SH-SY5Y (cell line): ENCODE measurements around the gene LRBA.

Experiments used
- GATA2 ChIP-seq: IDR thresholded peaks from 2 replicates; pipeline ENCODE4 v1.6.1; 2011; ENCODE audit warnings: mild to moderate bottlenecking, low read depth, low read length
- GATA3 ChIP-seq: IDR thresholded peaks from 2 replicates; pipeline ENCODE4 v1.6.1; 2011; ENCODE audit warnings: low read depth, mild to moderate bottlenecking, low read length, moderate library complexity

Gene LRBA

GRCh38 chr4:150482581-150482980, 532.5 kb downstream of the LRBA start:
- no peak for TF ChIP-seq GATA3
- no peak for TF ChIP-seq GATA2

DNA sequence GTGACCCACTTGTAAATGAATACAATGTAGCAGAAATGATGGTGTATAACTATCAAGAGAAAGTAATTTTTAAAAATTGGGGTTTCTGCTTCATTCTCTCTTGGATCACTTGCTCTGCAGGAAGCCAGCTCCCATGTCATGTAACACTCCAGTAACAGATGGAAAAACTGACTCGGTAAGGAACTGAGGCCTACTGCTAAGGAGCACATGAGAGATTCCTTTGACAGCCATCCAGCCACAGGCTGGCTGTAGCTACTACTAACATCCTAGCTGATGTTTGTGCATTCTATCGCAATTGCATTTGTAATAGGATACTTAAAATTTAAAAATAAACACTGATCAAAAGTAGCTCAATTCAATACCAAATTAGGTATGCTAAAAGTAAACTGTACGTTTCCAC, 535.4 kb downstream of the LRBA start:
- TF ChIP-seq GATA2, result no peak
- TF ChIP-seq GATA3, result no peak

- TF ChIP-seq GATA3 (no peak), GATA2 (no peak)
Observed at GRCh38 chr4:150477869-150478268, 537.2 kb downstream of the LRBA start.

DNA sequence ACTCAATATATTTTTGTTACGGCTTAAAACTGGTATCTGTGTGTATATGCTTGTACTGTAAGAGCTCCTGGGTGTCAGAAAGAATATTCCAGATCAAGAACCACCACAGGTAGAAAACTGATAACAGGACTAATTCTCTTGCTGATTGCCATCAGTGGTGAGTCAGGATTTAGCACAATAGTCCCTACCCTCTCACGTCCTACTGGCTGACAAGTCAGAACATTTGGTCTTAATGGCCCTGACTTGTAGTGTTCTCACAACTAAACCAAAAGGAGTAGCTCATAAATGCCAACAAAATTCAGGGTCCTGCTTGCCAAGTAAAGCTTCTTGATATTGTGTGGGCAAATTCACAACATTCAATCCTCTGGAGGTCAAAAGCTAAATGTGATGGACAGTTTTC, 538.3 kb downstream of the LRBA start:
- TF ChIP-seq GATA3, result no peak
- no peak for TF ChIP-seq GATA2

DNA sequence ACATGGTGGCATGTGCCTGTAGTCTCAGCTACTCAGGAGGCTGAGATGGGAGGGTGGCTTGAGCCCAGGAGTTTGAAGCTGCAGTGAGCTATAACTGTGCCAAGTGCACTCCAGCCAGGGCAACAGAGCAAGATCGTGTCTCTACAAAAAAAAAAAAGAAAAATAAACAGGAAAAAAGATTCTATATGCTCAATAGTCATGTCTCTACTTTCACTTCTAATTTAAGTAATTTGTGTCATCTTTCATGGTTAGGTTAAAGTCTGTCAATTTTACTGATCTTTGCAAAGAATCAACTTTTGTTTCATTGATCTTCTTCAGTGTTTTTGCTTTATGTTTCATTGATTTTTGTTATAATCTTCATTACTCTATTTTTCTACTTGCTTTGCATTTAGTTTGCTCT, 539.3 kb downstream of the LRBA start:
- TF ChIP-seq GATA2 (no peak), GATA3 (no peak)

DNA sequence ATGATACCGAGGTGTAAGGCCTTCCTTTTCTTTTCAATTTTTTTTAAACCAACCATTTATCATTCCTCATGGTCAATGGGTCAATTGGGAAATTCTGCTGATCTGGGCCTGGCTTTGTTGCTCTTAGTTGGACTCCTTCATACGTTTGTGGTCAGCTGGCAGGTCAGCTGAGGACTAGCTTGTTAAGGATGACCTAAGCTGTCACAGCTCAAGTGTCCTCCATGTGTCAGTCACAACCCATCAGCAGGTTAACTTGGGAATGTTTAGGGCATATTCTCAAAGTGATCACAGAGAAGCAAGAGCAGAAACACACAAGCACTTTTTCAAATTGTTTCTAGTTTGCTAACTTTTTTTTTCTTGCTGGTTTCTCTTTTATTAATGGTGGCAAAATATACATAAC, 550.6 kb downstream of the LRBA start:
- TF ChIP-seq GATA2, result no peak
- no peak for TF ChIP-seq GATA3

- TF ChIP-seq GATA2 (no peak), GATA3 (no peak)
Observed at GRCh38 chr4:150462743-150463142, 552.3 kb downstream of the LRBA start.

DNA sequence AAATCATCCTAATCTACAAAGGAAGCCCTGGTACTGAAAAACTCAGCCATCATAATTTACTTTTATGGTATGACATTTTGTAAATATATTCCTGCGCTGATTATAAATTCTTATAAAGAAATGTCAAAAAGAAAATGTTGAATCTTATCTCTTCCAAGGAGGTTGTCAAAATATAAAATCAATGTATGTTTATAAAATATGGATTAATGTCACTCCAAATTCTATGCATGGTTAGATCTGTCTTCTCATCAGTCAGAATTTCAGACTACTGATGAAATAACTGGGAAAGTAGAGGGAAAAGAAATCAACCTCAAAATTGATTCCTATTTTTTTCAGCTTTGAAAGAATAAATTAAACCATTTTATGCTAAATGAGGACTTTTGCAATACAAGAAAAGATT, 553.1 kb downstream of the LRBA start:
- TF ChIP-seq GATA2 (no peak), GATA3 (no peak)

GRCh38 chr4:150457802-150458201, 557.3 kb downstream of the LRBA start:
- TF ChIP-seq GATA3, result no peak
- TF ChIP-seq GATA2, result no peak

DNA sequence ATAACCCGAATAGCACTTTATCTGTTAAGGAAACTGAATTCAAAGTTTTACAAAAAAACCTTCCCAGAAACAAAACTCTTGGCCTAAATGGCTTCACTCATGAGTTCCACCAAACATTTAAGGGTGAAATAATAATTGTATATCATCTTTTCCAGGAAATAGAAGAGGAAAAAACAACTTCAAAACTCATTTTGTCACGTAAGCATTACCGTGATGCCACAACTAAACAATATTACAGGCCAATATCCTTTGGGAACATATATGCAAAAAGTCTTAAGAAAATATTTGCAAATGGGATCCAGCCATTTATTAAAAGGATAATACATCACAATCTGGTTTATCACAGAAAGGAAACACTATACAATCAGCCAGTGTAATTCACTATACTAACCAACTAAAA, 563.2 kb downstream of the LRBA start:
- TF ChIP-seq GATA2, result no peak
- TF ChIP-seq GATA3, result no peak

- TF ChIP-seq GATA3 (no peak), GATA2 (no peak)
Observed at GRCh38 chr4:150447356-150447755, 567.7 kb downstream of the LRBA start.

GRCh38 chr4:150439451-150439933, 575.6 kb downstream of the LRBA start:
- TF ChIP-seq GATA3, result no peak

GRCh38 chr4:150436598-150437370, 578.3 kb downstream of the LRBA start:
- no peak for TF ChIP-seq GATA2
- no peak for TF ChIP-seq GATA3

GRCh38 chr4:150431221-150431620, 583.9 kb downstream of the LRBA start:
- TF ChIP-seq GATA2 (no peak), GATA3 (no peak)

- TF ChIP-seq GATA3 (0 out of 2 replicates have a peak, but pooled peaks have one; percentile 21), GATA2 (no peak)
Observed at GRCh38 chr4:150425161-150425560, 589.9 kb downstream of the LRBA start.
